ENCODE measurements around the gene ZNF771. TPM values are rescaled to one million over a fixed set of nuclear protein-coding genes. Genes with fewer than 3 reads are reported as not detected.
"Not testable (repeated sequence)": the region's sequence is repeated elsewhere in the genome, so short reads cannot be mapped to it uniquely, and the experiment has no call there.

ZNF771 gene
- total RNA-seq, 1 donor: 9.5 TPM

GRCh38 chr16:30446203-30446595, 38.8 kb downstream of the ZNF771 start:
- TF ChIP-seq, protein P1, sequence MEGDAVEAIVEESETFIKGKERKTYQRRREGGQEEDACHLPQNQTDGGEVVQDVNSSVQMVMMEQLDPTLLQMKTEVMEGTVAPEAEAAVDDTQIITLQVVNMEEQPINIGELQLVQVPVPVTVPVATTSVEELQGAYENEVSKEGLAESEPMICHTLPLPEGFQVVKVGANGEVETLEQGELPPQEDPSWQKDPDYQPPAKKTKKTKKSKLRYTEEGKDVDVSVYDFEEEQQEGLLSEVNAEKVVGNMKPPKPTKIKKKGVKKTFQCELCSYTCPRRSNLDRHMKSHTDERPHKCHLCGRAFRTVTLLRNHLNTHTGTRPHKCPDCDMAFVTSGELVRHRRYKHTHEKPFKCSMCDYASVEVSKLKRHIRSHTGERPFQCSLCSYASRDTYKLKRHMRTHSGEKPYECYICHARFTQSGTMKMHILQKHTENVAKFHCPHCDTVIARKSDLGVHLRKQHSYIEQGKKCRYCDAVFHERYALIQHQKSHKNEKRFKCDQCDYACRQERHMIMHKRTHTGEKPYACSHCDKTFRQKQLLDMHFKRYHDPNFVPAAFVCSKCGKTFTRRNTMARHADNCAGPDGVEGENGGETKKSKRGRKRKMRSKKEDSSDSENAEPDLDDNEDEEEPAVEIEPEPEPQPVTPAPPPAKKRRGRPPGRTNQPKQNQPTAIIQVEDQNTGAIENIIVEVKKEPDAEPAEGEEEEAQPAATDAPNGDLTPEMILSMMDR (IDR thresholded peaks at IDR 0.05; ENCODE audit: insufficient read depth, low read depth, low read length): no peak
- no peak for DNase-seq (ENCODE audit: low read depth)

DNA sequence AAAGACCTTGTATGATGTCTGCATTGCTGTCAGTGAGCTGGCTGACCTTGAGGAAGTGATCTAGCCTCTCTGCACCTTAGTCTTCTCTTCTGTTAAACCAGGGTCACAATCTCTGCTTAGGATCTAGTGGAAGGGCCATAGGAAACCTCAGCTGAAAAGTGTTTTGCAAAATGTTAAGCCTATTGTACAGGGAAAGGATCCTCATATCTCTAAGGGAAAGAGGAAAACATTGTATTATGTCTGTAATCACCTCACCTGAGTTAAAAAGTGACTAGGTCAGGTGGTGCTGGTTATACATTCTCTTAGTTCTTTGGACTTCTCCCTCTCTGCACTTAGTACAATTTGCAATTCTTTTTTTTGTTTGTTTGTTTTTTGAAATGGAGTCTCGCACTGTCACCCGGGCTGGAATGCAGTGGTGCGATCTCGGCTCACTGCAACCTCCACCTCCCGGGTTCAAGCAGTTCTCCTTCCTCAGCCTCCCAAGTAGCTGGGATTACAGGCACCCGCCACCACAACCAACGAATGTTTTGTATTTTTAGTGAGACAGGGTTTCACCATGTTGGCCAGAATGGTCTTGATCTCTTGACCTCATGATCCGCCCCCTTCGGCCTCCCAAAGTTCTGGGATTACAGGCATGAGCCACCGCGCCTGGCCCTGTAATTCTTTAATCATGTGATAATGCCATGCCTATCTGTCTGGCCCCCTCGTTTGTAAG, 40.3 kb downstream of the ZNF771 start:
- TF ChIP-seq, protein P1 (IDR thresholded peaks at IDR 0.05; ENCODE audit: insufficient read depth, low read depth, low read length): no peak
- no peak overlapping the region for H3K4me3 ChIP-seq (ENCODE audit: low read depth, low read length)
- DNase-seq (ENCODE audit: low read depth): no peak

More at GRCh38 chr16:30446203-30446595, 38.8 kb downstream of the ZNF771 start:
- H3K4me3 ChIP-seq (ENCODE audit: low read depth, low read length): peak overlapping the region; percentile 76

DNA sequence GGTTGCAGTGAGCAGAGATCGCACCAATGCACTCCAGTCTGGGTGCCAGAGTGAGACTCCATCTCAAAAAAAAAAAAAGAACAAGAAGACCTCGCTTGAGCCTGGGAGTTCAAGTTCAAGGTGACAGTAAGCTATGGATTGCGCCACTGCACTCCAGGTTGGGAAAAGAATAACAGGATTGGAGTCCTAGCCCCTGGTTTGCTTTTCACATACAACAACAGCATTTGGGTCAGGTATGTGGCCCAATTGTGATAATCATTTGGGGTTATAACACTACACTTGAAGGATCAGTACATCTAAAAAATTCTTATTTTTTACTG, 41.7 kb downstream of the ZNF771 start:
- TF ChIP-seq, protein P1 (IDR thresholded peaks at IDR 0.05; ENCODE audit: insufficient read depth, low read depth, low read length): no peak
- no peak overlapping the region for H3K4me3 ChIP-seq (ENCODE audit: low read depth, low read length)
- DNase-seq (ENCODE audit: low read depth): no peak

- not testable (repeated sequence) for H3K4me3 ChIP-seq (ENCODE audit: low read depth, low read length); DNase-seq (ENCODE audit: low read depth)
These were observed 45.5 kb downstream of the ZNF771 start for GRCh38 chr16:30452709-30453580.

GRCh38 chr16:30456302-30456701, 48.9 kb downstream of the ZNF771 start:
- H3K4me3 ChIP-seq (ENCODE audit: low read depth, low read length): no peak overlapping the region
- no peak for DNase-seq (ENCODE audit: low read depth)
- TF ChIP-seq, protein P1 (IDR thresholded peaks at IDR 0.05; ENCODE audit: insufficient read depth, low read depth, low read length): no peak

- no peak overlapping the region for H3K4me3 ChIP-seq (ENCODE audit: low read depth, low read length)
- no peak for DNase-seq (ENCODE audit: low read depth)
- TF ChIP-seq, protein P1 (IDR thresholded peaks at IDR 0.05; ENCODE audit: insufficient read depth, low read depth, low read length): no peak
These were observed 49.9 kb downstream of the ZNF771 start for GRCh38 chr16:30457256-30457655.

- H3K4me3 ChIP-seq (ENCODE audit: low read depth, low read length): no peak overlapping the region
- TF ChIP-seq, protein P1 (IDR thresholded peaks at IDR 0.05; ENCODE audit: insufficient read depth, low read depth, low read length): no peak
- DNase-seq (ENCODE audit: low read depth): no peak
These were observed 50.5 kb downstream of the ZNF771 start for GRCh38 chr16:30457743-30458560.
